Upper lobe of left lung (tissue), 6 donors: ENCODE data around the gene HSP90AA1. TPM values are rescaled to one million over a fixed set of nuclear protein-coding genes. Genes with fewer than 3 reads are reported as not detected.

ENCODE experiments used
- ATAC-seq, 2 donors: fragments of 200-7000 bp; cut with Tn5 transposase; one replicate each; pipeline ENCODE4 v1.9.1; 2022; ENCODE audit warnings: mild to moderate bottlenecking in 2 of 2, moderate library complexity in 2 of 2; ENCODE audit not compliant: low FRiP score in 2 of 2
- DNase-seq, 2 donors: peaks; one replicate each; pipeline ENCODE4 v3.0.0-alpha.2; 2019 to 2020
- H3K27ac ChIP-seq, 4 donors: fragments of 200-600 bp; sonication (generic); one replicate each; pipeline ENCODE4 v1.5.1; 2016 to 2019
- H3K27me3 ChIP-seq, 4 donors: fragments of 200-600 bp; sonication (generic); one replicate each; pipeline ENCODE4 v1.5.1; 2017 to 2019
- H3K36me3 ChIP-seq, 4 donors: fragments of 200-600 bp; sonication (generic); one replicate each; pipeline ENCODE4 v1.5.1; 2016 to 2019
- H3K4me1 ChIP-seq, 4 donors: fragments of 200-600 bp; sonication (generic); one replicate each; pipeline ENCODE4 v1.5.1; 2018 to 2019
- H3K4me3 ChIP-seq, 4 donors: fragments of 200-600 bp; sonication (generic); one replicate each; pipeline ENCODE4 v1.5.1; 2017 to 2019; ENCODE audit warnings: mild to moderate bottlenecking in 2 of 4, moderate library complexity in 1 of 4
- H3K9me3 ChIP-seq, 4 donors: fragments of 200-600 bp; sonication (generic); one replicate each; pipeline ENCODE4 v1.5.1; 2018 to 2019
- EP300 ChIP-seq, 4 donors: sonication (generic); formaldehyde crosslinking; IDR thresholded peaks; one replicate each; pipeline ENCODE4 v1.5.1; 2017; ENCODE audit warnings: antibody characterized with exemption in 4 of 4, control low read depth in 2 of 4
- POLR2A ChIP-seq, 4 donors: fragments of 450-650 bp; IDR thresholded peaks; one replicate each; pipeline ENCODE4 v1.5.1; 2016 to 2017; ENCODE audit warnings: antibody characterized with exemption in 4 of 4, mild to moderate bottlenecking in 2 of 4
- POLR2AphosphoS5 ChIP-seq, 2 donors: sonication (generic); formaldehyde crosslinking; IDR thresholded peaks; one replicate each; pipeline ENCODE4 v1.5.1; 2017; ENCODE audit warnings: antibody characterized with exemption in 2 of 2
- WGBS, 2 donors: methylation state at CpG; one replicate each; pipeline ENCODE4 v1.1.5; 2017 to 2018; 5-methylcytosine and 5-hydroxymethylcytosine counted together
- total RNA-seq, 6 donors: library from RNA; depleted of rRNA in 4 of 6; stranded (reverse); fragments of >200 nt in 4 of 6; gene quantifications; one replicate each; pipeline versions ENCODE4 v1.1.0 to v1.2.1, GENCODE V29; 2016 to 2021
- TF ChIP-seq, protein P1 (sequence below), 6 experiments: fragments of 450-650 bp in 4 of 6; fragments of 200-600 bp in 2 of 6; sonication (generic) in 2 of 6; IDR thresholded peaks; one replicate each; pipeline ENCODE4 v1.5.1; 2016 to 2019; ENCODE audit warnings: antibody characterized with exemption in 6 of 6
- donor health status: DM: no; HTN: no; CAD: no; lungs with moderate emphysema.
- donor health status: DM: no; HTN: yes; CAD: no; lungs with severe emphysema.

The HSP90AA1 gene
- total RNA-seq, 6 donors from 2014 or later: 147 to 509 (median 258) TPM

DNA sequence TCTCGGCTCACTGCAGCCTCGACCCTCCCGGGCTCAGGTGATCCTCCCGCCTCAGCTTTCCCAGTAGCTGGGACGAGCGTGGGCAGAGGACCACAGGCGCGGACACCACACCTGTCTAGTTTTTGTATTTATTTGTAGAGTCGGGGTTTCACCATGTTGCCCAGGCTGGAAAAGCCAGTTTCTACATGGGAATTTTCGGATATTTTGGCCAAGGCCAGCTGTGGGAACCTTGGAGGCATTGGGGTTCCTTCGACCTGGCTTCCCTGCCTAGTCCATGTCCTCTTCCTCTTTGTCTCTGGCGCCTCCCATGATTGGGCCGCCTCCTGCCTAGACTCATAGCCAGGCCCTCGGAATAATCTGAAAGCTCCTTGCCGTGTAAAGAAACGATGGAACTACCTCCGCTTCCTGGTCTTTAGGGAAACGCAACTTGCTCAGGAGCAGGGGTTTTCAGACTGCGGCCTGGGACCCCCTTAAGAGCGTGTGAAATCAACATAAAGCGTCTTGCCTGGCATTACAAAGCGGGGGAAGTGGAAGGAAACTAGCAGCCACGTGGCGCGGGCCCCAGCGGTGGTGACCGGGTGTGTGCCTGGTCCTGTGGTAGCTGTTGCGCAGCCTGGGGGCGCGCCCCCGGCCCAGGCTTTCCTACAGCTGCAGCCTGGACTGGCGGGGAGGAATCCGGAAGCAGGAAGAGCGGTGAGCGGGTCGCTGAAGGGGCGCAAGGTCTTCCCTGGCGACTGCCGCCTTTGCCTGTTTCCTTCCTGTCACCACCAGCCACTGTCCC is 1.4 kb upstream of the HSP90AA1 start:
- Histone ChIP-seq H3K36me3 (peaks cover 15 to 28% (median 21%) of the 10 kb centered on the region in 4 donors), H3K4me3 (peak overlapping the region; percentile 8 to 91 (median 78)), H3K27ac (peak overlapping the region; percentile 99 to 100 (median 100)), H3K27me3 (no peaks in the 10 kb centered on the region), H3K9me3 (no peaks in the 10 kb centered on the region), H3K4me1 (peaks cover 30 to 49% (median 39%) of the 10 kb centered on the region in 4 donors)
- WGBS, 2 donors: 14 to 30% methylated on average over 31 to 39 of the region's 39 CpGs
- DNase-seq (peak; percentile 65 to 92), ATAC-seq (peak; percentile 42 to 53)
- TF ChIP-seq, protein P1, sequence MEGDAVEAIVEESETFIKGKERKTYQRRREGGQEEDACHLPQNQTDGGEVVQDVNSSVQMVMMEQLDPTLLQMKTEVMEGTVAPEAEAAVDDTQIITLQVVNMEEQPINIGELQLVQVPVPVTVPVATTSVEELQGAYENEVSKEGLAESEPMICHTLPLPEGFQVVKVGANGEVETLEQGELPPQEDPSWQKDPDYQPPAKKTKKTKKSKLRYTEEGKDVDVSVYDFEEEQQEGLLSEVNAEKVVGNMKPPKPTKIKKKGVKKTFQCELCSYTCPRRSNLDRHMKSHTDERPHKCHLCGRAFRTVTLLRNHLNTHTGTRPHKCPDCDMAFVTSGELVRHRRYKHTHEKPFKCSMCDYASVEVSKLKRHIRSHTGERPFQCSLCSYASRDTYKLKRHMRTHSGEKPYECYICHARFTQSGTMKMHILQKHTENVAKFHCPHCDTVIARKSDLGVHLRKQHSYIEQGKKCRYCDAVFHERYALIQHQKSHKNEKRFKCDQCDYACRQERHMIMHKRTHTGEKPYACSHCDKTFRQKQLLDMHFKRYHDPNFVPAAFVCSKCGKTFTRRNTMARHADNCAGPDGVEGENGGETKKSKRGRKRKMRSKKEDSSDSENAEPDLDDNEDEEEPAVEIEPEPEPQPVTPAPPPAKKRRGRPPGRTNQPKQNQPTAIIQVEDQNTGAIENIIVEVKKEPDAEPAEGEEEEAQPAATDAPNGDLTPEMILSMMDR (IDR thresholded peaks at IDR 0.05): peak in 4 of 6 experiments; percentile 4 to 31 (median 8)
- TF ChIP-seq EP300 (IDR thresholded peaks at IDR 0.05) (no peak), POLR2AphosphoS5 (IDR thresholded peaks at IDR 0.05) (peak in 1 of 2 donors; percentile 26)

DNA sequence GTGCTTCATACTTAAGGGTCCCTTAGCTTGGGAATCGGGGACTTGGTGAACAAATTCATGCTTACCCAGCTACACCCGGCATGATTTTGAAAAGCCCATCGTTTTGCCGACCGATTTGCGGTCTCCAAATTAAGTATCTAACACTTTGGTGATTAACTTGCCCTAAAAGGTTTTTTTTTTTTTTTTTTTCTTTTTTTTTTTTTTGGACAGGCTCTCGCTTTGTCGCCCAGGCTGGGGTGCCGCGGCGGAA is 843 bp upstream of the HSP90AA1 start:
- H3K36me3 ChIP-seq: peaks cover 20 to 33% (median 26%) of the 10 kb centered on the region in 4 donors
- WGBS, 2 donors: 14 to 18% methylated on average over 11 of the region's 11 CpGs

DNA sequence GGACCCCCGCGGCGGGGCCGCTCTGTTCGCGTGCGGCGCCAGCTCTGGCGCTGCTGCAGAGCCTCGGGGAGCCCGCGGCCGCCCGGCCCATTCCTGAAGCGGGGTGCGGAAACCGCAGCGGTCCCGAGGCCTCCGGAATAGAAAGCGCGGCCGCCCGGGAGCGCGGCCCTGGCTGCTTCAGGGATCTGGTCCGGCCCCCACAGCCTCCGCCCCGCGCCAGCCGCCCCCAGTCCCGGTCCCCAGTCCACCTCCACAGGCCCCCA is 204 bp downstream of the HSP90AA1 start:
- TF ChIP-seq POLR2A (IDR thresholded peaks at IDR 0.05) (no peak), EP300 (IDR thresholded peaks at IDR 0.05) (no peak), POLR2AphosphoS5 (IDR thresholded peaks at IDR 0.05) (no peak)
- TF ChIP-seq, protein P1 (IDR thresholded peaks at IDR 0.05): no peak
- Histone ChIP-seq H3K27ac (peak overlapping the region; percentile 99 to 100 (median 100)), H3K4me1 (peaks cover 36 to 56% (median 52%) of the 10 kb centered on the region in 4 donors), H3K36me3 (peaks cover 28 to 43% (median 36%) of the 10 kb centered on the region in 4 donors), H3K9me3 (no peaks in the 10 kb centered on the region), H3K4me3 (peak overlapping the region; percentile 55 to 91 (median 78)), H3K27me3 (no peaks in the 10 kb centered on the region)
- ATAC-seq: peak in 1 of 2 donors; percentile 35
- WGBS, 2 donors: 0% methylated on average over 7 of the region's 32 CpGs; no CpG with 5 or more reads in 1 of the 2 donors
- DNase-seq: no peak

More for the DNA sequence above, 843 bp upstream of the HSP90AA1 start:
- Histone ChIP-seq H3K27ac (peak overlapping the region; percentile 99 to 100 (median 100)), H3K4me1 (peaks cover 33 to 51% (median 44%) of the 10 kb centered on the region in 4 donors), H3K4me3 (peak overlapping the region; percentile 16 to 91 (median 78)), H3K27me3 (no peaks in the 10 kb centered on the region), H3K9me3 (no peaks in the 10 kb centered on the region)
- ATAC-seq (no peak), DNase-seq (peak in 1 of 2 donors; percentile 84)
- TF ChIP-seq POLR2AphosphoS5 (IDR thresholded peaks at IDR 0.05): no peak
- TF ChIP-seq, protein P1 (IDR thresholded peaks at IDR 0.05): no peak
- no peak for TF ChIP-seq POLR2A (IDR thresholded peaks at IDR 0.05)
- TF ChIP-seq EP300 (IDR thresholded peaks at IDR 0.05): no peak

DNA sequence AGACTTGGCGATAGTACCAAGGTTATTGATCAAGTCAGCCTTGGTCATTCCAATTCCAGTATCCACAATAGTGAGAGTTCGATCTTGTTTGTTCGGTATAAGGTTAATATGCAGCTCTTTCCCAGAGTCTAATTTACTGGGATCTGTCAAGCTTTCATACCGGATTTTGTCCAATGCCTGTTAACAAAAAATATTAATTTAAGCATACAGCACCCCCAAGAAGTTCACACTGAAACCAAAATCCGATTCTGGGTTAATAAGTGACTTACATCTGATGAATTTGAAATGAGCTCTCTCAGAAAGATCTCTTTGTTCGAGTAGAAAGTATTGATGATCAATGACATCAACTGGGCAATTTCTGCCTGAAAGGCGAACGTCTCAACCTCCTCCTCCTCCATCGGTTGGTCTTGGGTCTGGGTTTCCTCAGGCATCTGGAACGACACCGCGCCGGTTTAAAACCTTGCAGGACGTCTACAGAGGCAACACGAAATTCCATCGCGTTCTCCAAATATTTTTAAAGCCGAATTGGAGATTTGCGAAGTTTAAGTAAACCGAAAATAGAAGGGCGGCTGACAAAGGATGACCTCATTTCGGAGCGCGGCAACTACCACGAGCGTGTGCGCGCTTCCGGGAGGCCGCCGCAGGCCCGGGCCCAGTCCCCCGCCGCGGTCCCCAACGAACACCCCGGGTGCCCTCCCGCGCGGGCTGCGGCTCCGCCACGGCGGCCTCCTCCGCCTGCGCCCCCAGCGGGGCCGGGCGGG is 716 bp downstream of the HSP90AA1 start:
- peak in 1 of 2 donors; percentile 52 for DNase-seq

More for the DNA sequence above, 716 bp downstream of the HSP90AA1 start:
- Histone ChIP-seq H3K36me3 (peaks cover 33 to 48% (median 41%) of the 10 kb centered on the region in 4 donors), H3K27me3 (no peaks in the 10 kb centered on the region), H3K4me3 (peak overlapping the region; percentile 55 to 91 (median 78)), H3K4me1 (peaks cover 36 to 57% (median 52%) of the 10 kb centered on the region in 4 donors), H3K27ac (peak overlapping the region; percentile 99 to 100 (median 100)), H3K9me3 (no peaks in the 10 kb centered on the region)
- peak in 1 of 2 donors; percentile 46 for ATAC-seq
- 5 to 6% methylated on average over 19 to 28 of the region's 49 CpGs for WGBS, 2 donors
- TF ChIP-seq, protein P1 (IDR thresholded peaks at IDR 0.05): no peak
- TF ChIP-seq POLR2AphosphoS5 (IDR thresholded peaks at IDR 0.05): peak; percentile 5 to 6
